ENCODE measurements around the gene MRPL36.
"Not testable (repeated sequence)": the region's sequence is repeated elsewhere in the genome, so short reads cannot be mapped to it uniquely, and the experiment has no call there.

Gene MRPL36

DNA sequence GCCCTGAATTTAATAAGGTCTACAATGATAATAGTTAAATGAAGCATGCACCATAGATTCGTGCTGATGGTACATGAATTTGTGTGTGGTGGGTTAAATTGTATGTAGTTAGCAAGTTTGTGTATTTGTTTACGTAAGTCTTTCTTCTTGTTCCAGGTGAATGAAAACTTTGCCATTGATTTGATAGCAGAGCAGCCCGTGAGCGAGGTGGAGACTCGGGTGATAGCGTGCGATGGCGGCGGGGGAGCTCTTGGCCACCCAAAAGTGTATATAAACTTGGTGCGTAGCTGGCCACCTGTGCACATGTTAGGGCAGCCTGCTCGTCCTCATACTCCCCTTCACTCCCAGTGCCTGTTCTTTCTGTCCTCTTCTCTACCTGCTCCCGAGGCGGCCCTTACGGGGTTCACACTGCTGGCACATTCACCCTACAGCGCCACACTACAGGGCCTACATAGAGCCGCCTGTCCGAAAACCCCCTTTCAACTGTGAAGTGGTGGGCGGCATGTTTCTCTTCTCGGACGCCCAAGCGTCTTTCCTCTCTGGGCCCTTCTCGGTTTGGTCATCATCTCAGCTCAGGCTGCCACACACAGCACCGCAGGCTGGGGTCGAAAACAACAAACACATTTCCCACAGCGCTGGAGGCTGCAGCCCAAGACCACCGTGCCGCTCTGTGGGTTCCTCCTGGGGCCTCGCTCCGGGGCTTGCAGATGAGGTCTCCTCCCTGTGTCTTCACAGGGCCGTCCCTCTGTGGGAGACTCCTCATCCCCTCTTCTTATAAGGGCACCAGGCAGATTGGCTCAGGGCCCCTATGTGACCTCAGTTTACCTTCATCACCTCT, 14.8 kb upstream of the MRPL36 start:
- no peak for DNase-seq

DNA sequence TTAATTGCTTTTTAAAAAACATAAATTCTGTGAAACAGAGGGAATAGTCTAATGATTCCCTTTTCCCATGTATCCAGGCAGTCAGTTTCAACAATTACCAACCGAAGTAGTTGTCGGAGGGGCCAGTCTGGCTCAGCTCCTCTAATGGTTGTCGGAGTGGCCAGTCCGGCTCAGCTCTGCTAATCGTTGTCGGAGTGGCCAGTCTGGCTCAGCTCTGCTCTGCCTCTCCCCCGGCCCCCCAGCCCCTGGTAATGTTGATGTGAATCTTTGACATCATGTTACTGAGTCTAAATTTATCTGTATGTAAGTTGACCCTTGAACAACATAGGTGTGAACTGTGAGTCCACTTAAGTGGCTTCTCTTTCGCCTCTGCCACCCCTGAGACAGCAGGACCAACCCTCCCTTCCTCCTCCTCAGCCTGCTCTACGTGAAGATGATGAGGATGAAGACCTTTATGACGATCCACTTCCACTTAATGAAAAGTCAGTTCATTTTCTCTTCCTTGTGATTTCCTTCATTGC, 11.0 kb upstream of the MRPL36 start:
- no peak for DNase-seq

DNA sequence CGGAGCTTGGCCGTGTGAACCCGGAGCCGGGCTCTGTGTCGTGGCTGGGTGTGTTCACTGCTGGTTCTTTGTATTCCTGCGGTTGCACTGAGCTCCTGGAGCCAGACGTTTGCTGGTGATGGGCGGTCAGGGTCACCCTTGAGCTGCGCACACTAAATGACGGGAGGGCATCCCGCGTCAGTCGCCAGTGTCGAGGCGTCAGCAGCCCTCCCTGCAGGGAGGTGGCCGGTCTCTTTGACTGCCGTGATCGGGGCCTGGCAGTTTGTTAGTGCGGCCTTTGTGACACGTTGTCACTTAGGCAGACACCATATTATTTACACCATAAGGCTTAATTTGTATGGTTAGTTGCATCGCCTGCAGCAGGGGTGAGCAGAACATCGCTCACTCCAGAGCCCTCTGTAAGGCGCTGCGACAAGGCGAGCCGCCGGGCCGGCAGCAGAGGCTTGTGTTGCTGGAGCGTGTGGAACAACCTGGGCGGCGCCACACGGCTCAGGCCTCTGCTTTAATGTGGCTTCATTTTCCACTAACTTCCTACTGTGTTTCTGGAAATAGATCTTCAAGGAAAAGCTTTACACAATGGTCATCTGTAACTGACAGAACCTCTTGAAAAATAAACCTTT, 9.9 kb upstream of the MRPL36 start:
- DNase-seq: no peak

DNA sequence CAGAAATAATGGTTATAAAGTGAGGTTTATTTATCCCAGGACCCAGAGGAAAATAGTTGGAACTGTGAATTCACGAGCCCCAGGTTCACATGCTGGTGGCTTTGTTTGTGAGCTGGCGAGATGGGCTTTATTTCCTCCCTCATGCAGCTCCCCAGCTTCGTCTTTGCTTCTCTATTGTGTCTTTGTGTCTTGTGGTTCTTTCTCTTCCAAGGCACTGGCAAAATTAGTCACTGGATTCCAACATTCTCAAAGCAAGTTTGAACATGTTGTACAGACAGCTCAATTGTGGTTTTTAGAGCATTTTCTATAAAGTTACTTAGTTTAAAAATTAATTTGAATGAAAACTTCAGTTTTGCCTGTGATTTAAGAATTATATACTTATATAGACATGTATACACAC, 8.8 kb upstream of the MRPL36 start:
- DNase-seq: no peak

DNA sequence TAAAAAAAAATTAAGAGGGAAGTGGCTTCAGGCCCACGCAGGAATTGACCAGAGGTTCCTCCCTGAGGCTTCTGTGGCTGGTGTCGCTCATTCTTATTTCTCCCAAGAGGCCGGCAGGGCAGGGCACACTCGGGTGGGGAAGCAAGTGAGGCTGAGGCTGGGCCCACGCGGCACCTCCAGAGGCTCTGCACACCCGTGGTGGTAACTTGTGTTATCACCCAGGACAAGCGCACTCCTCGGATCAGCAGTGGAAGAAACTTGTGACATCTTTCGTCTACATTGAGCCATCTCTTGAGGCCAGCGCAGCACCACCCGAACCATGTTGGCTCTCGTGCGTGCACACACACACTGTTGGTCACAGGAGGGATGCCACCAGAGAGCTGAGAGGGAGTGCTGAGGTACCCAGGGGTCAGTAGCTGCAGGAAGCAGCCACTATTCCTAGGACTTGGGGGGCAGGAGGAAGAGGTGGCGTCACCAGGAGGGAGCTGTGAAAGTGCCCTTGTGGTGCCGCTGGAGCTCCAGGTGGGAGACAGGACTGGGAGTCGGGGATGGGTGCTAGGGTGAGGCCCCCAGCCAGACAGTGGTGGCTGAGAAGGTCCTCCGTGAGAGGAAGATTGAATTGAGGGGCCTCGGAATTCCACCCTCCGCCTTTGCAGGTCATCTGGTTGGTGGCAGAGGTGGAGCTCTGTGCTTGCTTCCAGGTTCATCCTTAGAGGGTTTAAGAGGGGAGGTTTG, 8.0 kb upstream of the MRPL36 start:
- no peak for DNase-seq

GRCh38 chr5:1806974-1807373, 7.3 kb upstream of the MRPL36 start:
- no peak for DNase-seq

GRCh38 chr5:1806199-1806598, 6.6 kb upstream of the MRPL36 start:
- no peak for DNase-seq

DNA sequence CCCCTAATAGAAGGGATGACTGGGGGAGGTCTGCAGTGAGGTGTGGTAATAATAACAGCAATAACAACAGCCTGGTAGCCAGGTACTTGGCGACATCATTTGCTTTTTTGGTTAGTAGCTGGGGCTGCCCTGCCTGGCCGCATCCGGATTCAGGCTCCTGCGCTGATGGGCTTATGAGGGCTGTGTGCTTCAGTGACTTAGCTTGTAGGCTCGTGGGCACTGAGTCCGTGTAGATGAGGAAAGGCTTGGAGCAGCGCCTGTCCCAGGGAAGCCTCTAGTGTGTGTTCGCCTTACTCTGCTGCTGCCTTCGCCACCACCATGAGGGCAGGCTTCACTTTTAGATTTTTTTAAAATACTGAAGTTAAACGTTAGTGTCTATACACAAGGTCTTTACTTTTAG, 6.1 kb upstream of the MRPL36 start:
- DNase-seq: no peak

- no peak for DNase-seq
These were observed 5.7 kb upstream of the MRPL36 start for GRCh38 chr5:1805326-1805725.

DNA sequence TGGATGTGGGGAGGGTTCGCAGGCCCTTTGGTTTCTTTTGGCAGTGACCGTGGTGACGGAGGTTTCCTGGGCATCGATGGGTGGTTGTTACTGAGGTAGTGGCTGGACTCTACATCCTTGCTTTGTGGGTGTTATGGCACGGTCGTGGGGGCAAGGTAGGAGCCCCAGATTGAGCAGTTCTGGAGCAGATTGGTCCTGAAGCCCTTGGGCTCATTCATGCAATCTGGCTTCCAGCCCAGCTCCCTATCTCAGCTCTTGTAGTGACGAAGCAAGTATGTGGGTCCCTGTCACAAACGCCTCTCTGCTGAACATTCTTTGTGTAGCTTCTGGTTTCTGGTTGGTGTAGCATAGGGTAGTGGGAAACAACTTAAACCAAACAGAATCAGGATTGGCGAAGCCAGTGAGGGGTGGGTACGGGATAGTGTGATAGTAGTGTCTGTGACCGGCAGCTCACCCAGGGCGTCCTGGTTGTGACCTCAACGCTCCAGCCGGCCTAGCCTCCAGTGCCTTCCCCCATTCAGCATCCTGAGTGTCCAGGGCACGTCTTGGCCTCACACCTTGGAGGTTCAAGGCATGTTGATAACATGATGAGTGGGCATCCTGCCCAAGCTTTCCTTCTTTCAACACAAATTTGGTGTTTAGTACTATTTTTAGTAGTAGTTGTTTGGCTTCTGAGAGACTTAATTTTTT, 4.5 kb upstream of the MRPL36 start:
- DNase-seq: no peak

DNA sequence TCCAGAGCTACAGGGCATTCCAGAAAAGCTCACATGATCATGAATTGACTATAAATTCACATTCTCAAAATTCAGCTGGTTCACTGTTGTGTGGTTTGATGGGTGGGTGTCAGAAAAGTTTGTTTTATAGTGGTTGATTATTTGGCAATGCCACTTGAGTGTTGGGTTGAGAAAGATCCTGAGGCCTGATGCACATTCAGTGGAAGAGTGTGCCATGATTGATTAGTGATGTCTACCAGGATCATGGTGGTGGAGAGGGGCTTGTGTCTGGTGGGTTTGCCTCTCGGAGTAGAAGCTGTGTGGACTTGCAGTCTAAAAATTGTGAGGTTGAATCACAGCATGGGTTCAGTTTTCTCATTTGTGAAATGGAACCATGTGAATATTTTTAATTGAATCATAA, 3.6 kb upstream of the MRPL36 start:
- no peak for DNase-seq

- DNase-seq: peak; percentile 16
These were observed 2.3 kb upstream of the MRPL36 start for GRCh38 chr5:1801967-1802295.

- peak; percentile 82 for DNase-seq
These were observed 1.8 kb upstream of the MRPL36 start, which contains the start of gene NDUFS6 for GRCh38 chr5:1801222-1801966. Gene NDUFS6 (plus strand): TSS chr5:1801407. CDS start chr5:1801418, 11 bp downstream.

DNA sequence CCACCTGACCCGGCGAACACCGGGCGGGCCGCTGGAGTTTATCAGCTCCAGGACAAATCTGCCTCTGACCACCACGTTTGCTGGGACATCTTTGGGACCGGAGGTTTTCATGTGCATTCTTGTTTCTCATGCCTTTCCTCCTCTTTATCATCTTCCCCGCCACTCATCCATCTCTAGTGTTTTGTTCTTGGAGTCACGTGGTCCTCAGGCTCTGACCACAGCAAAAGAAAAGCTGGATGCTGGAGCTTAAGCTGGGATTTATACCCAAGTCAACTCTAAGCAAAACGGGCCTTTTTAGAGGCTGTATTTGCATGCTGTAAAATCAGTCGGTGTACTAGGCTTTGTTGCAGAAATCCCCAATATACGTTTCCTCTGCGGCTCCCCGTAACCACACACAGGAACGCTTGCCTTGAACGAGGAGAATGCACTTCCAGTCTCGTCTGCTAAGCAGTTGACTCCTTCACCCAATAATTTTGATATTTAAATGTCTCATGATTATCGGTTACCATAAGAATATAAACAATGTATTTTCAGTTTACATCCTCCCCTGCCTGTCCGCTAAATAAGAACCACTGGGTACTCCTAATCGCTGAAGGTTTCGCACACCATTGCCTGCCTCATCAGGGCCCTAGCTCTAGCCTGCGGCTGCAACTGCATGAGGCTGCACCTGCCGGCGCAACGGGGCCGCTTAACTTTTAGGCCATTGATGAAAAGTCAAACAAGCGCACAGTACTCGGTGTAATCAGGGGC, 1.0 kb upstream of the MRPL36 start:
- DNase-seq: peak; percentile 51

DNA sequence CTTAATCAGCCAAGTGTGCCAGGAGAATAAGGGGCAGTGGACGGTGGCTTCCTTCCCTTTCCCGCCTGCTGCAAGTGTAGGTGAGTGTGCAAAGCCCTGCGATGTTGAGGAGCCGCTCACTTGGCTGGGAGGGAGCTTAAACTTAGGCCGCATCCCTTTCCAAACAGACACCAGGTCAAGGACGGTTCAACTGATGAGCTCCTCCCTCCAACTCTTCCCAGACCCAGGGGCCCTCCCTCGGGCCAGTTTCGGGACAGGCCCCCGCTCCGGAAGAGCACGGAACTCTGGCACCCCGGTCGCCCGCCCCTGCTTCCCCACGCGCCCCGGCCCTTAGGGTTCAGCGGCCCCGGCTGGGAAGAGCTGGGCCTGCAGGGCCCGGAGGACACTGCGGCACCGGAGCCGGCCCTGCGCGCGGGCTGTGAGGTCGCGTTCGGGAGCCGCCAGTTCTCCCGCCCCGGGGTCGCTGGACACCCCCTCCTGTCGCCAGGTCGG, 481 bp downstream of the MRPL36 start:
- DNase-seq: peak; percentile 31

DNA sequence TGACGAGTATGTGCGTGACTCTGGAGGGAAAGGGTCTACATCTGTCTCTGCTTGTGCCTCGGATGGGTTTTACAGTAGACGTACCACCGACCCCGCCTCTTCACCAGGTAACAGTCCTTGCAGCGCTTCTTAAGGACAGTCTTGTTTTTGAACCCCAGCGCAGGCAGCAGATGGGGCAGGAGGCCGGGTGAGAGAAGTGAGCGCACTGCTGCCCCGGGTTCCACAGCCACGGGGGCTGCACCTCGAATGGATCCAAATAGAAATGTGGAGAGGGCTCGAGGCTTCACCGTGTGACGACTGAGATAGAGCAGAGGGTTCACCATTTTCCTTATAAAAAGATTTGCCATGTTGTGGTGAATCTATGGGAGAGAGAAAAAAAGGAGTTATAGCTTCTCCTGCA, 1.0 kb downstream of the MRPL36 start:
- DNase-seq: not testable (repeated sequence)

- no peak for DNase-seq
These were observed 1.8 kb downstream of the MRPL36 start for GRCh38 chr5:1797855-1798254.

- DNase-seq: no peak
These were observed 2.4 kb downstream of the MRPL36 start for GRCh38 chr5:1797103-1797800.

GRCh38 chr5:1796371-1797102, 3.1 kb downstream of the MRPL36 start:
- DNase-seq: no peak

- no peak for DNase-seq
These were observed 3.7 kb downstream of the MRPL36 start for GRCh38 chr5:1795931-1796330.

All from activated CD4-positive, alpha-beta T cell treated with anti-CD3 and anti-CD28 coated beads, Interleukin-2, amount 50 U/mL, for 16 hours (primary cell).